Superior temporal gyrus (tissue), 1 donor: ENCODE measurements around the gene MYH2.
"Not testable (repeated sequence)": the region's sequence is repeated elsewhere in the genome, so short reads cannot be mapped to it uniquely, and the experiment has no call there.

Experiments
- DNase-seq: peaks from one replicate; pipeline ENCODE4 v3.0.0-alpha.2; 2016; ENCODE audit errors: extremely low spot score

MYH2 gene

GRCh38 chr17:10549096-10549842 lies at the start of gene MYH2:
Gene MYH2, minus strand, starts transcription at chr17:10549658. Its CDS starts 1,738 bp downstream, at chr17:10547920.
- no peak for DNase-seq

GRCh38 chr17:10598621-10599020 lies 49.2 kb upstream of the MYH2 start:
- no peak for DNase-seq

- DNase-seq: no peak
Measured at GRCh38 chr17:10589553-10590145, 40.2 kb upstream of the MYH2 start.

- DNase-seq: no peak
Measured at GRCh38 chr17:10585529-10585928, 36.1 kb upstream of the MYH2 start.

- DNase-seq: no peak
Measured at GRCh38 chr17:10583834-10584233, 34.4 kb upstream of the MYH2 start.

- DNase-seq: no peak
Measured at GRCh38 chr17:10579270-10579669, 29.8 kb upstream of the MYH2 start.

GRCh38 chr17:10574324-10574723 lies 24.9 kb upstream of the MYH2 start:
- DNase-seq: no peak

GRCh38 chr17:10563991-10564660 lies 14.7 kb upstream of the MYH2 start:
- DNase-seq: no peak

- no peak for DNase-seq
Measured at GRCh38 chr17:10558049-10558448, 8.6 kb upstream of the MYH2 start.

GRCh38 chr17:10557422-10557821 lies 8.0 kb upstream of the MYH2 start:
- no peak for DNase-seq

GRCh38 chr17:10556301-10557005 lies 7.0 kb upstream of the MYH2 start:
- no peak for DNase-seq

GRCh38 chr17:10550014-10550413 lies 556 bp upstream of the MYH2 start:
- no peak for DNase-seq

GRCh38 chr17:10547351-10547750 lies 2.1 kb downstream of the MYH2 start:
- DNase-seq: no peak

GRCh38 chr17:10543486-10543885 lies 6.0 kb downstream of the MYH2 start:
- not testable (repeated sequence) for DNase-seq

GRCh38 chr17:10541179-10541578 lies 8.3 kb downstream of the MYH2 start:
- DNase-seq: not testable (repeated sequence)

- DNase-seq: no peak
Measured at GRCh38 chr17:10532026-10532425, 17.4 kb downstream of the MYH2 start.

GRCh38 chr17:10527419-10527818 lies 22.0 kb downstream of the MYH2 start:
- no peak for DNase-seq

GRCh38 chr17:10526517-10526916 lies 22.9 kb downstream of the MYH2 start:
- DNase-seq: no peak

- DNase-seq: no peak
Measured at GRCh38 chr17:10523064-10523463, 26.4 kb downstream of the MYH2 start.

- DNase-seq: no peak
Measured at GRCh38 chr17:10521949-10522348, 27.5 kb downstream of the MYH2 start.

- no peak for DNase-seq
Measured at GRCh38 chr17:10518271-10519037, 31.0 kb downstream of the MYH2 start, which contains the start of gene MYH1. Gene MYH1, minus strand, starts transcription at chr17:10518542. Its CDS starts 1,900 bp downstream, at chr17:10516642.
